HG02678 (cell line): ENCODE data around the gene MYBL2.

Experiments
- ATAC-seq: cut with Tn5 transposase; IDR thresholded peaks from one replicate; pipeline ENCODE4 v1.9.1; 2021; ENCODE audit warnings: mild to moderate bottlenecking, moderate library complexity; ENCODE audit not compliant: unreplicated experiment

MYBL2 gene

GRCh38 chr20:43721429-43722152 lies 54.7 kb downstream of the MYBL2 start:
- ATAC-seq: no peak

- ATAC-seq: no peak
These were observed 55.2 kb downstream of the MYBL2 start for GRCh38 chr20:43722153-43722505.

DNA sequence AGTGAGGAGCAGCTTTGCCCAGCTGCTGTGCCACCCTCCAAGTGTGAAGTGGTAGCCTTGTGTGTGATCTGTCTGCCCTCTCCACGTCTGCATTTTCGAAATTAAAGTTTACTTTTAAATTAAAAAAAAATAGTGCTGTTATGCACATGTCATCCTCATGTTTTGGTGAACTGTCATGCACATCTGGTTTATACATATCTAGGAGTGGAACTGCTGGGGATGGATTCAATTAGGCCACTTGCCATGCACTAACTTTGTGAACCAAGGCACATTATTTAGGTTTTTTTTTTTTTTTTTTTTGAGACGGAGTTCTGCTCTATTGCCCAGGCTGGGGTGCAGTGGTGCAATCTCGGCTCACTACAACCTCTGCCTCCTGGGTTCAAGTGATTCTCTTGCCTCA lies 56.3 kb downstream of the MYBL2 start:
- no peak for ATAC-seq

- ATAC-seq: no peak
These were observed 56.8 kb downstream of the MYBL2 start for GRCh38 chr20:43723735-43724134.

DNA sequence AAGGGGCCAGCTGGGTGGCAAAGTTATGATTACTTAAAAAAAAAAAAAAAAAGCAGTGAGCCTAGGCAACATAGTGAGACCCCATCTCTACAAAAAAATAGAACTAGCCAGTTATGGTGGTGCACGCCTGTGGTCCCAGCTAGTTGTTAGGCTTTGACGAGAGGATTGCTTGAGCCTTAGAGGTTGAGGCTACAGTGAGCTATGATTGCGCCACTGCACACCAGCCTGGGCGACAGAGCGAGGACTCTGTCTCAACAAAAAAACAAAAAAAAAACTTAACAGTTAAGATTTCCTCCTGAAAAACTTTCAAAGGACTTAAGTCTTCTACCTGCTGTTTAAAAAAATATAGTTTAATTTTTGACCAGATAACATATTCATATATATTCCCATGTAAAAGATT lies 57.5 kb downstream of the MYBL2 start:
- no peak for ATAC-seq

DNA sequence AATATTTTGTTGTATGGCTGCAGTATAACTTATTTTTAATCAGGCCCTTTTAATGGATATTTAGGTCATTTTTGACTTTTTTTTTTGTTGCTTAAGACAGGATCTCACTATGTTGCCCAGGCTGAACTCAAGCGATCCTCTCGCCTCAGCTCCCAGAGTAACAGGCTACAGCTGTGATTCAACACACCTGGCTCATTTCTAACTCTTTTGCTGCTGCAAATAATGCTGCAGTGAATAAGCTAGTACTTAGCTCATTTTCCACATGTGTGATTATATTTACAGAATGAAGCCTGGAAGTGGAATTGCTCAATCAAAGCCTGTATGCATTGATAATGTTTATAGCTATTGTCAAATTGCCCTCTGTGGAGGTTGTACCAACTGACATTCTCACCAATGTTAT lies 58.8 kb downstream of the MYBL2 start:
- ATAC-seq: no peak

GRCh38 chr20:43726333-43726732 lies 59.4 kb downstream of the MYBL2 start:
- no peak for ATAC-seq

DNA sequence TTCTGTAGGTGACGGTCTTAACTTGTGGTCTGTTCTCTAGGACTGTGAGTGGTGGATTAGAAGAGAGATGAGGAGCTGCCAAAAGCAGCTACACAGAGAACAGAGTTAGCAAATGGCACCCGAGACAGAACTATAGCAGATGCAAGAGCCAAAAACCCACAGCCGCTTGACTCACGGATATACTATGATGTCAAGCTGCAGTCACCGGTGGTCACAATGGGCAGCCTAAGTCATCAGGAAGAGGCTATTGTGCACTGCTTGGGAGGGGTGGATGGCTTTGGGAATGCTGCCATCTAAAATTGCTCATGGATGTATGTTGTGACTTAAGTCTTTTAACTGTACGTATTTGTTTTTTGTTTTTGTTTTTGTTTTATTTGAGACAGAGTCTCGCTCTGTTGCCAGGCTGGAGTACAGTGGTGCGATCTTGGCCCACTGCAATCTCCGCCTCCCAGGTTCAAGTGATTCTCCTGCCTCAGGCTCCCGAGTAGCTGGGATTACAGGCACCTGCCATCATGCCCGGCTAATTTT lies 60.0 kb downstream of the MYBL2 start, which contains the start of gene GTSF1L:
Gene GTSF1L, minus strand, starts transcription at position 192 of the 528 bp plus-strand sequence. CDS start 308 bp downstream, outside the sequence.
- ATAC-seq: no peak

DNA sequence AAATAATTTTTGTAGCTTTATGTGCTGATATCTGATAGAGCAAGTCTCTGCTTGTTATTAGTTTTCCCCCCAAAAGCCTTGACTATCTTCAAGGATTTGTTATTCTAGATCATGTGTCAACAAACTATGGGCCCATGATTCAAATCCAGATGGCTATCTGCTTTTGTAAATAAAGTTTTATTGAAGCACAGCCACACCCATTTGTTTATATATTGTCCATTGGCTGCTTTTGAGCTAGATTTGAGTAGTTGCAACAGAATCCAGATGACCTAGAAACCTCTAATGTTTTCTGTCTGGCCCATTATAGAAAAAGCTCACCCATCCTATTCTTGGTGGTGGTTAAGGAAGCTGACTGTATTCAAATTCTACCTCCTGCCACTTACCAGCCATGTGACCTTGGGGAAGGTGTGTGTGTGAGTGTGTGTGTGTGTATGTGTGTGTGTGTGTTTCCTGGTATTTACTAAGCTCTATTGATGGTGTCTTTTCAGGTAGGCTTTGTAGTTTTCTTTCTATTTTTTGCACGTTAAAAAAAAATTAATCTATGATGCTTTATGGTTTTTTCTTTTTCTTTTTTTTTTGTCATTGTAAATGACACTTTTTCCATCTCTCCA lies 61.2 kb downstream of the MYBL2 start:
- ATAC-seq: peak; percentile 66

DNA sequence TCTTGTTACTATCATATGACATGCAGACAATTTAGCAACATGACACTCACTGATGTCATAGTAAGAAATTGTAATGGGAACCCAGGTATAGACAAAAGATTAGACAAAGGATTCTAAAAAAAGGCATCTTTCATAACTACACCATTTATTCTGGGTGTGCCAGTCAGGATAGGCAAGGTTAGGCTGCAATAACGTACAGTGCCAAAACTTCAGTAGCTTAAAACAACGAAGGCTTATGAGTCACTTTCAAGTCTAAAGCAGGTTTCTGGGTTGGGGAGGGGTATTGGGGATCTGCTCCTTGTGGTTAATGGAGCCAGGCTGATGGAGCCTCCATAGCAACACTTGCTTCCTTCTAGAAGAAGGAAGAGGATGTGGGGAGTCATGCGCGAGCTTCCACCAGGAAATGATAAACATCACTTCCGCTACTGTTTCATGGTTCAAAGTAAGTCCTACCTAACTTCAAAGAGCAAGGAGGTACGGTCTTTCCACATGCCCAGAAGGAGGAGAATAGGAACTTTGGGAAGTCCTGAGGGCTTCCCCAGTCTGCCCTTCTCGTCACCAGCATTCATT lies 61.9 kb downstream of the MYBL2 start:
- ATAC-seq: no peak

DNA sequence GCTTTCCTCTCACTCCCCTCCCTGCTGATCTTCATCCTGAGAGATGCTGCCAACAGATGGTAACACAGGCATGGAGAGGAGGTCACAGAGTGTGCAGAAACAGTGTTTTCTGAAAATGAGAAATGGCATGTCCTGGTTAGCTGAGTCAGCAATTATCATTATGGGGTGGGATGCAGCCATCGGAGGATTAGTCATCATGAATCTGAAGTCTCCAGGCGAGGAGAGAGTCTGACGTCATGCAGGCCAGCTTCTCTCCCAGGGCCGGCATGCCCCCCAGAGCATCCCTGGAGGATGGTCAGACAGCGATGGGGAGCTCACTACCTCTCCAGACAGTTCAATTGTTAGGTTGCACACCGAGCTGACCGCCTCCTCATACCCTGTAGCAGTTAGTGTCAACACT lies 64.6 kb downstream of the MYBL2 start:
- no peak for ATAC-seq

DNA sequence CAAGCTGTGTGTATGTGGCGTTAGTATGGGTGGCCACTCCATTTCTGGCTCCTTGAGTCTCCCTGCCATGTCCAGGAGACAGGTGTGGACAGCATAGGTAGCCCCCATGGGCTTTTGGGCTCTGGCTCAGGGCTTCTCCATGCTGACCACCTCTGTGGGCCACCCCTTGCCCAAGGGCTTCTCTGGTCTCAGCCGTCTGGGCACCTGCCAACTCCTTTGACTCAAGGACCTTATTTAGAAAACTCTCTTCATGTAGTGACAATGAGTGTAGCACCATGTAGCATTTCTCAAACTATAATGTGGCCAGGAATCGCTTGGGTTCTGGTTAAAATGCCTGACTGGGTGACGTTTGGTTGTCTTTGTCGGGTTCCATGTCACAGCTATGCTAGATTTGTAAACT lies 65.0 kb downstream of the MYBL2 start:
- no peak for ATAC-seq

DNA sequence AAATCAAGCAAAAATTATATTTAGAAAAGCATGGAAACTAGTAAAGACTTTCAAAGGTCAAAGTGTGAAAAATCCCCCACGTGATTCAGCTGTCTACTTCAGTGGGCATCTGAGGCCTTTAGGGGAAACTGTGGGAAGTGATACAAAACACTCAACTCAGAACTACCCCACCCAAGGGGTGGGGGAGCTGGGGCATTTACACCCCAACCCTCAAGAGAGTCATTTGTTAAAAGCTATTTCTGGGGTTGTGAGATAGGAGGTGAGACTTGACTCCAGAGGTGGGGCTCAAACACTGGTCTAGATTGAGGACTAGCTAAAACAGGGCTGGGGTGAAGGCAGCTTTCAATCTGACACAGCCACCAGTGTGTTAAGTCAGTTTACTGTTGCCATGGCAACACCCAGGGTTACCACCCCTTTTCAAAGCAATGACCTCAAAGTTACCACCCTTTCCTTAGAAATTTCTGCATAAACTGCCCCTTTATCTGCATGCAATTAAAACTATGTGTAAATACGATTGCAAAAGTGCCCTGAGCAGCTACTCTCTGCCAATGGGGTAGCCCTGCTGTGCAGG lies 69.8 kb downstream of the MYBL2 start:
- peak; percentile 72 for ATAC-seq

DNA sequence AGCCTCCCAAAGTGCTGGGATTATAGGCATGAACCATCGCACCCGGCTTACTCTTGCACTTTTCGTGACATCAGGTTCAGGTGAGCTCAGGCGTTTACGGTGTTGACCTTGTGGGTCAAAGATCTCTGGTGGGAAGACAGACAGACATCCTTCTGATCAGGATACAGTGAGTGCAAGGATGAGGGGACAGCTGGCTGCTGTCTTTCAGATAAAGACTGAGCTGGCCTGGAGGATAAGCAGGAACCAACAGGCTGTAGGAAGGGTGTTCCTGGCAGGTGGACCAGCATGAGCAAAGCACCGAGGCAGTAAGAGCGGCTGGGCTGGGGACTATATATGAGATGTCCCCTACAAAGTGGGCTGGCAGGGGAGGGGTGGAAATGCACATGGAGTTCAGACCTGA lies 71.0 kb downstream of the MYBL2 start:
- no peak for ATAC-seq

GRCh38 chr20:43739148-43739749 lies 72.3 kb downstream of the MYBL2 start:
- ATAC-seq: no peak

- ATAC-seq: no peak
These were observed 73.7 kb downstream of the MYBL2 start for GRCh38 chr20:43740642-43741041.

GRCh38 chr20:43744151-43744611 lies 77.3 kb downstream of the MYBL2 start:
- no peak for ATAC-seq

DNA sequence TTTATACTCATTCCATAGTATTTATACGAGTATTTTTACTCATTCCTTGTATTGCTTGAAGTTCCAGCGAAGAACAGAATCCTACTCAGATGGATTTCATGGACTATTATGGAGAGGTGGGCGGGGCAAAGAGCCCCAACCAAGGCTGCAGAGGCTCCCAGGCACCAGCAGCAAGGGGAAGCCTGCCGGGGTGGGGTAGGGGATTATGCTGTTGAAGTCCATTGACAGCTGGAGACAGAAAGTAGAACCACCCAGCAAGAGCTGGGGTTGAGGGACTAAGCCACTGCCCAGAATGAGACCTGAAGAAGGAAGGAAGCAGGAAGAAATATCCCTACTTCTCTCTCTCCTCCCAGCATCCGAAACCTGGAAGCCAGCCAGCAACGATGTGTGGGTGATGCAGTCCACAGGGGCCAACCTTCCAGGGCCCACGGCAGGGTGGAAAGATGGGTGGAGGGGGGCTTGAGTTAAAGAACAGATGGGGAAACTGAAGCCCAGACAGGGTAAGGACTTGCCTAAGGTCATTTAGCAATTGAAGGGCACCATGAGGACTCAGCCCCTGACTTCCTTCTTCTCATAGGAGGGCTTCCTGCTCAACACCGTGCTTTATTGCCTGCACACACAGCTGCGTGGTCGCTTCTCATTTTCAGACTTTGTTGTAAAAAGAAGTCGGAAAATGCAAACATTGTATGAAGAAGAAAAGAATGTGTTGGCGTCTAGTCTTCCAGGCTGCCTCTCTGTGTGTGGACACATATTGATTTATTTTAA lies 78.2 kb downstream of the MYBL2 start:
- no peak for ATAC-seq

DNA sequence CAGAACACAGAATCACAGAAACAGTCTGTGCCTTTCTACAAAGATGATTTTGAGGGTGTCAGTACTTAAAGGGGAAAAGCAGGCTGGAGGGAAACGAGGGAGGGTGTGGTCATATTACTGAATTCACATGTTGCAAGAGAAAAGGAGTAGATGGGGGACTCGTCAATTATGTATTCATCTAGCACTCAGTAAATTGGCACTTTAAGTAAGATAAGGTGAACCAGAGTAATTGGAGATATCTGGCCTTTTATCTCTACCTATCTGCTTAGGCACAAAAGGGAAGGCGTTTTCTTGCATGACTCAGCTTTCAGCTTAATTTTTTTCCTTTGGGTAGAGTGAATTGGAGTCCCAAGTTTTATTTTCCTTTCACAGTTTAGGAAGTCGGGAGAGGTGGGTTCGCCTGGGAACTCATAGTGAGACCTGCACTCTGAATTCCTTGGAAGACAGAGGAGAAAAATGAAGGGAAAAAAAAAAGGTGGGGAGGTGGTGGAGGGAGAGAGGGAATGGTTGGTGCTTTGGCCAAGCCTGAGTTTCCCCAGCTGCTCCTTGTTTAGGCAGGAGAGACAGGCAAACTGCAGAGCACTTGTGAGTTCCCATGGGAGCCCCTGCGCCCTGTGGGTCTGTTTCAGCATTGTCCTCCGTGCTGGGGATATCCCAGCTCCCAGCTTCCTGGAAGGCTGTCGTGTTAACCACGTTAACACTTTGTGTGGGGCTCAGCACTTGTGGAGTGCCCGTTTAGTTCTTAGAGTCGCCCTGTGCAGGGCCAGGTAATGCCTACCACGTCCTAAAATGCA lies 79.6 kb downstream of the MYBL2 start:
- ATAC-seq: no peak

GRCh38 chr20:43748274-43748673 lies 81.4 kb downstream of the MYBL2 start:
- no peak for ATAC-seq
